IMR-90 (cell line): ENCODE measurements around the gene LY6G6F. TPM values are rescaled to one million over a fixed set of nuclear protein-coding genes. Genes with fewer than 3 reads are reported as not detected.

Experiments used
- ATAC-seq: fragments of 200-7000 bp; cut with Tn5 transposase; 2 replicates; pipeline ENCODE4 v1.9.1; 2020; ENCODE audit warnings: low read depth, mild to moderate bottlenecking, moderate library complexity
- Bru-seq: library from RNA; stranded (reverse); fragments of 400-500 nt; gene quantifications from one replicate; lab custom pipeline; 2021; lab: Mats Ljungman, UMichigan
- BruChase-seq, 2 experiments: library from RNA; stranded (reverse); fragments of 400-500 nt; gene quantifications; one replicate each; lab custom pipeline; 2021; lab: Mats Ljungman, UMichigan
- BruUV-seq: library from RNA; stranded (reverse); fragments of 400-500 nt; replicated peaks from 2 replicates; lab custom pipeline; 2021; lab: Mats Ljungman, UMichigan
- CTCF ChIA-PET: fragments of 300-600 bp; formaldehyde crosslinking; extraction: SDS; loops from one replicate; lab custom pipeline; 2021; ENCODE audit warnings: antibody characterized with exemption; lab: Yijun Ruan, JAX
- POLR2A ChIA-PET: fragments of 300-600 bp; sonication (Branson Sonifier 250); formaldehyde crosslinking; loops from one replicate; lab custom pipeline; 2022; ENCODE audit warnings: antibody characterized with exemption; ENCODE audit not compliant: unreplicated experiment; lab: Charles Lee
- DNase-seq: peaks from one replicate; pipeline ENCODE4 v3.0.0; 2013
- H2AFZ ChIP-seq: replicated peaks from 2 replicates; pipeline ENCODE3; 2013; ENCODE audit warnings: low read length, mild to moderate bottlenecking; ENCODE audit not compliant: poor library complexity
- H2AK5ac ChIP-seq: 2 replicates; pipeline ENCODE4 v1.6.1; 2013; ENCODE audit warnings: low read depth, low read length, inconsistent platforms
- H2AK9ac ChIP-seq: replicated peaks from 2 replicates; pipeline ENCODE3; 2013; ENCODE audit warnings: mild to moderate bottlenecking, low read depth, low read length, moderate library complexity; ENCODE audit not compliant: poor library complexity
- H2BK120ac ChIP-seq: 2 replicates; pipeline ENCODE4 v1.6.1; 2013; ENCODE audit warnings: low read depth, low read length, inconsistent platforms
- H2BK15ac ChIP-seq: 3 replicates; pipeline ENCODE4 v1.6.1; 2013; ENCODE audit warnings: low read depth, low read length, inconsistent platforms
- H2BK20ac ChIP-seq: 2 replicates; pipeline ENCODE4 v1.6.1; 2013; ENCODE audit warnings: low read depth, mild to moderate bottlenecking, inconsistent platforms, low read length, moderate library complexity
- H2BK5ac ChIP-seq: 2 replicates; pipeline ENCODE4 v1.6.1; 2013; ENCODE audit warnings: mild to moderate bottlenecking, low read depth, low read length, inconsistent platforms; ENCODE audit not compliant: poor library complexity, severe bottlenecking
- H3K14ac ChIP-seq: replicated peaks from 2 replicates; pipeline ENCODE4 v1.6.1; 2013; ENCODE audit warnings: low read depth, low read length, inconsistent platforms
- H3K18ac ChIP-seq: 2 replicates; pipeline ENCODE4 v1.6.1; 2013; ENCODE audit warnings: low read depth, low read length, control low read depth
- H3K23ac ChIP-seq: 2 replicates; pipeline ENCODE4 v1.6.1; 2013; ENCODE audit warnings: low read depth, low read length, inconsistent platforms
- H3K27ac ChIP-seq: 2 replicates; pipeline ENCODE4 v1.5.1; 2013; ENCODE audit warnings: mild to moderate bottlenecking, control low read depth, low read length; ENCODE audit not compliant: insufficient read depth
- H3K27me3 ChIP-seq: 2 replicates; pipeline ENCODE4 v1.6.1; 2013; ENCODE audit warnings: low read length; ENCODE audit not compliant: control insufficient read depth, insufficient read depth
- H3K36me3 ChIP-seq: 2 replicates; pipeline ENCODE4 v1.6.1; 2013; ENCODE audit warnings: low read length, mixed read lengths; ENCODE audit not compliant: control insufficient read depth, insufficient read depth
- H3K4ac ChIP-seq: 2 replicates; pipeline ENCODE4 v1.6.1; 2013; ENCODE audit warnings: low read depth, low read length, inconsistent platforms
- H3K4me1 ChIP-seq: 2 replicates; pipeline ENCODE4 v1.6.1; 2013; ENCODE audit warnings: low read length, mixed read lengths; ENCODE audit not compliant: control insufficient read depth, insufficient read depth
- H3K4me2 ChIP-seq: 2 replicates; pipeline ENCODE4 v1.6.1; 2013; ENCODE audit warnings: low read depth, mild to moderate bottlenecking, control low read depth, low read length, moderate library complexity
- H3K4me3 ChIP-seq: 2 replicates; pipeline ENCODE4 v1.5.1; 2013; ENCODE audit warnings: low read depth, mild to moderate bottlenecking, control low read depth, low read length, moderate library complexity; ENCODE audit not compliant: insufficient read depth
- H3K56ac ChIP-seq: 2 replicates; pipeline ENCODE4 v1.6.1; 2013; ENCODE audit warnings: low read length, inconsistent platforms; ENCODE audit not compliant: insufficient read depth; ENCODE audit errors: extremely low read depth
- H3K79me1 ChIP-seq, 2 experiments: 2 replicates each; pipeline ENCODE4 v1.6.1; 2013; ENCODE audit warnings: low read length in 2 of 2, inconsistent platforms in 1 of 2, low read depth in 1 of 2
- H3K9ac ChIP-seq: 2 replicates; pipeline ENCODE4 v1.6.1; 2013; ENCODE audit warnings: low read depth, low read length, control low read depth
- H3K9me1 ChIP-seq: 2 replicates; pipeline ENCODE4 v1.6.1; 2013; ENCODE audit warnings: low read length, inconsistent platforms; ENCODE audit not compliant: insufficient read depth
- H3K9me3 ChIP-seq: 2 replicates; pipeline ENCODE4 v1.6.1; 2013; ENCODE audit warnings: low read length; ENCODE audit not compliant: control insufficient read depth, insufficient read depth
- H4K20me1 ChIP-seq: 2 replicates; pipeline ENCODE4 v1.6.1; 2013; ENCODE audit warnings: low read length, inconsistent platforms; ENCODE audit not compliant: insufficient read depth
- H4K5ac ChIP-seq: 2 replicates; pipeline ENCODE4 v1.6.1; 2013; ENCODE audit warnings: mild to moderate bottlenecking, low read depth, low read length, control low read depth
- H4K8ac ChIP-seq, 2 experiments: 2 replicates each; pipeline ENCODE4 v1.6.1; 2013; ENCODE audit warnings: low read depth in 2 of 2, low read length in 2 of 2, control low read depth in 1 of 2, inconsistent platforms in 1 of 2
- H4K91ac ChIP-seq: 2 replicates; pipeline ENCODE4 v1.6.1; 2013; ENCODE audit warnings: low read depth, low read length, inconsistent platforms; ENCODE audit not compliant: insufficient read depth
- BHLHE40 ChIP-seq: fragments of 150-350 bp; IDR thresholded peaks from 2 replicates; pipeline ENCODE4 v1.6.1; 2016; ENCODE audit warnings: mild to moderate bottlenecking, low read depth, low read length
- CHD1 ChIP-seq: IDR thresholded peaks from 2 replicates; pipeline ENCODE4 v1.6.1; 2012; ENCODE audit warnings: low read depth, low read length, improper control_type of control experiment
- FOS ChIP-seq: fragments of 150-350 bp; IDR thresholded peaks from 2 replicates; pipeline ENCODE4 v1.6.1; 2016; ENCODE audit warnings: low read depth, low read length
- MAFK ChIP-seq: IDR thresholded peaks from 2 replicates; pipeline ENCODE4 v1.6.1; 2012; ENCODE audit warnings: low read depth, low read length, improper control_type of control experiment
- MAZ ChIP-seq: IDR thresholded peaks from 2 replicates; pipeline ENCODE4 v1.6.1; 2012; ENCODE audit warnings: low read depth, mild to moderate bottlenecking, low read length, improper control_type of control experiment, moderate library complexity, borderline replicate concordance
- MXI1 ChIP-seq: IDR thresholded peaks from 2 replicates; pipeline ENCODE4 v1.6.1; 2012; ENCODE audit warnings: low read depth, mild to moderate bottlenecking, low read length, moderate library complexity, borderline replicate concordance
- NFE2L2 ChIP-seq: fragments of 150-350 bp; IDR thresholded peaks from 2 replicates; pipeline ENCODE4 v1.6.1; 2016; ENCODE audit warnings: low read depth, mild to moderate bottlenecking, low read length
- POLR2A ChIP-seq: IDR thresholded peaks from 2 replicates; pipeline ENCODE4 v1.6.1; 2012; ENCODE audit warnings: mild to moderate bottlenecking, low read depth, low read length
- RAD21 ChIP-seq: IDR thresholded peaks from 2 replicates; pipeline ENCODE4 v1.6.1; 2012; ENCODE audit warnings: low read length, improper control_type of control experiment
- RFX5 ChIP-seq: IDR thresholded peaks from 2 replicates; pipeline ENCODE4 v1.8.0; 2012; ENCODE audit warnings: low read depth, mild to moderate bottlenecking, low read length, moderate library complexity
- SMC3 ChIP-seq: fragments of 150-350 bp; IDR thresholded peaks from 2 replicates; pipeline ENCODE4 v1.6.1; 2016; ENCODE audit warnings: low read depth, mild to moderate bottlenecking, antibody characterized with exemption, low read length, moderate library complexity
- WGBS, 2 experiments: methylation state at CpG; one replicate each; pipeline versions ENCODE4 v1.1.5 to v1.1.7; 2013; ENCODE audit warnings: missing lambda C conversion rate in 2 of 2; ENCODE audit not compliant: insufficient read length in 1 of 2; ENCODE audit errors: extremely low coverage in 2 of 2; 5-methylcytosine and 5-hydroxymethylcytosine counted together
- dilution Hi-C: fragments of 300-500 bp; cut with HindIII; formaldehyde crosslinking; loops from one replicate; pipeline ENCODE4 v1.14.3; 2018; ENCODE audit warnings: low sequenced_read_pairs; ENCODE audit not compliant: unreplicated experiment
- in situ Hi-C: fragments of 300-500 bp; cut with MboI; formaldehyde crosslinking; loops from 3 replicates; pipeline ENCODE4 v1.14.3; 2019; ENCODE audit warnings: low sequenced_read_pairs, inconsistent platforms, mixed read lengths
- intact Hi-C: fragments of 100-400 bp; cut with micrococcal nuclease; formaldehyde crosslinking; loops from 2 replicates; pipeline ENCODE4 v1.10.0; 2022
- long read RNA-seq: library from polyadenylated mRNA; unstranded; transcript quantifications from one replicate; pipeline ENCODE4 v2.0.0, GENCODE V29; 2021; ENCODE audit not compliant: unreplicated experiment
- polyA plus RNA-seq, 3 experiments: library from polyadenylated mRNA; depleted of rRNA; stranded (reverse); fragments of >200 nt; gene quantifications; 2 replicates each; pipeline ENCODE4 v1.2.3, GENCODE V29; 2012; ENCODE audit warnings: low replicate concordance in 1 of 3
- total RNA-seq: library from RNA; depleted of rRNA; stranded (reverse); fragments of >200 nt; gene quantifications from 2 replicates; pipeline ENCODE4 v1.2.3, GENCODE V29; 2012; rRNA removed
- TF ChIP-seq, protein P1 (sequence below): conservative IDR thresholded peaks from 2 replicates; pipeline ENCODE4 v1.5.1; 2012; ENCODE audit warnings: mild to moderate bottlenecking, low read depth, low read length, improper control_type of control experiment
- TF ChIP-seq, protein P2 (sequence below): fragments of 150-350 bp; IDR thresholded peaks from 2 replicates; pipeline ENCODE4 v1.6.1; 2017; ENCODE audit warnings: mild to moderate bottlenecking, antibody characterized with exemption, low read length, low read depth
- TF ChIP-seq, protein P3 (sequence below): fragments of 150-350 bp; IDR thresholded peaks from 2 replicates; pipeline ENCODE4 v1.6.1; 2016; ENCODE audit warnings: low read depth, mild to moderate bottlenecking, low read length, moderate library complexity, borderline replicate concordance

The LY6G6F gene, protein sequence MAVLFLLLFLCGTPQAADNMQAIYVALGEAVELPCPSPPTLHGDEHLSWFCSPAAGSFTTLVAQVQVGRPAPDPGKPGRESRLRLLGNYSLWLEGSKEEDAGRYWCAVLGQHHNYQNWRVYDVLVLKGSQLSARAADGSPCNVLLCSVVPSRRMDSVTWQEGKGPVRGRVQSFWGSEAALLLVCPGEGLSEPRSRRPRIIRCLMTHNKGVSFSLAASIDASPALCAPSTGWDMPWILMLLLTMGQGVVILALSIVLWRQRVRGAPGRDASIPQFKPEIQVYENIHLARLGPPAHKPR
- total RNA-seq = not detected in 2 replicates
- not detected in 2 replicates for polyA plus RNA-seq (2012; rRNA removed)
- polyA plus RNA-seq (2012; cell fraction: cytosol; rRNA removed) = not detected in 2 replicates
- not detected in 2 replicates for polyA plus RNA-seq (2012; cell fraction: nucleus; rRNA removed; ENCODE audit: low replicate concordance)
- not detected for Bru-seq, nascent RNA
- percentile 22 among the genes with signal in this experiment for BruChase-seq, experiment 1, labeled RNA remaining after a 6-hour chase
- not detected for BruChase-seq, experiment 2, labeled RNA remaining after a 2-hour chase
- long read RNA-seq = 0 reads

DNA sequence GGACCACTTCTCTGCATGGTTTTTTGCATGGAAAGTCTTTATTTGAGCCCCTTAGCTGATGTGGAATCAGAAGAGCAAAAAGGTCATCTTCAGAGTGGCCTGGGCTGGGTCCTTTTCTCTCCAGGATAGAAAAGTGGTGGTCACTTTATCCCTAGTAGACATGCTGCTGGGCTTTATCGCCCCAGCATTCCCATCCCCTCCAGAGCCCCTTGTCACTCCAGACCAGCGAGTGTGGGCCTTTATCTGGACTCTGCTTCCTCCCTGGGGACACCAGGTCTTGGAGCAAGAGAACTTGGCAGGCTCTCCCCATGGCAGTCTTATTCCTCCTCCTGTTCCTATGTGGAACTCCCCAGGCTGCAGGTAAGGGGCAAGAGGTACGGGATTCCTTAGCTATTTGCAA is at the start of gene LY6G6F:
TSS of gene LY6G6F (plus strand) at position 268 of the 400 bp plus-strand sequence. CDS start at position 309, 41 bp downstream.
- Histone ChIP-seq H3K23ac (no peak within 1 kb of the TSS), H3K56ac (no peak within 1 kb of the TSS), H4K20me1 (0 out of 2 replicates have a peak, but pooled peaks cover 6% of the 10 kb centered on the region), H3K4me2 (no peak within 1 kb of the TSS), H3K27me3 (peaks cover 12% of the 10 kb centered on the region; the same call in 1 of the 2 replicates), H3K79me1 (peaks cover 7 to 13% of the 10 kb centered on the region in 2 experiments), H3K4me3 (no peak within 1 kb of the TSS), H4K91ac (no peak within 1 kb of the TSS), H3K9me1 (peaks cover 3% of the 10 kb centered on the region; the same call in 1 of the 2 replicates), H3K14ac (no peak within 1 kb of the TSS), H3K36me3 (no peaks in the 10 kb centered on the region), H2BK5ac (no peak within 1 kb of the TSS), H3K18ac (no peak within 1 kb of the TSS), H2BK15ac (no peak within 1 kb of the TSS), H3K4ac (no peak within 1 kb of the TSS), H3K9ac (no peak within 1 kb of the TSS), H2AK5ac (no peak within 1 kb of the TSS), H3K9me3 (no peaks in the 10 kb centered on the region), H3K27ac (no peak within 1 kb of the TSS), H3K4me1 (peaks cover 5% of the 10 kb centered on the region), H2AK9ac (no peak within 1 kb of the TSS), H4K8ac (no peak within 1 kb of the TSS), H2BK120ac (no peak within 1 kb of the TSS), H4K5ac (no peak within 1 kb of the TSS), H2AFZ (peak within 1 kb of the TSS; percentile 61), H2BK20ac (no peak within 1 kb of the TSS)
- dilution Hi-C loops = no loop called here
- ChIA-PET POLR2A (interaction anchor here (0.6 kb wide), 1 partner anchor 121 kb away, joined by 3 read pairs; the partner anchor contains the start of gene HSPA1B), CTCF (no interaction called here)
- in situ Hi-C loops = no loop called here
- ATAC-seq (no peak), DNase-seq (no peak)
- 100% methylated on average over 1 of the region's 3 CpGs; no CpG with 5 or more reads in 1 of the 2 experiments for WGBS, 2 experiments
- intact Hi-C loops = no loop called here
- BruUV-seq = no TSS peak
- TF ChIP-seq, protein P1, sequence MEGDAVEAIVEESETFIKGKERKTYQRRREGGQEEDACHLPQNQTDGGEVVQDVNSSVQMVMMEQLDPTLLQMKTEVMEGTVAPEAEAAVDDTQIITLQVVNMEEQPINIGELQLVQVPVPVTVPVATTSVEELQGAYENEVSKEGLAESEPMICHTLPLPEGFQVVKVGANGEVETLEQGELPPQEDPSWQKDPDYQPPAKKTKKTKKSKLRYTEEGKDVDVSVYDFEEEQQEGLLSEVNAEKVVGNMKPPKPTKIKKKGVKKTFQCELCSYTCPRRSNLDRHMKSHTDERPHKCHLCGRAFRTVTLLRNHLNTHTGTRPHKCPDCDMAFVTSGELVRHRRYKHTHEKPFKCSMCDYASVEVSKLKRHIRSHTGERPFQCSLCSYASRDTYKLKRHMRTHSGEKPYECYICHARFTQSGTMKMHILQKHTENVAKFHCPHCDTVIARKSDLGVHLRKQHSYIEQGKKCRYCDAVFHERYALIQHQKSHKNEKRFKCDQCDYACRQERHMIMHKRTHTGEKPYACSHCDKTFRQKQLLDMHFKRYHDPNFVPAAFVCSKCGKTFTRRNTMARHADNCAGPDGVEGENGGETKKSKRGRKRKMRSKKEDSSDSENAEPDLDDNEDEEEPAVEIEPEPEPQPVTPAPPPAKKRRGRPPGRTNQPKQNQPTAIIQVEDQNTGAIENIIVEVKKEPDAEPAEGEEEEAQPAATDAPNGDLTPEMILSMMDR = no peak
- TF ChIP-seq RFX5 (no peak), MXI1 (no peak), NFE2L2 (no peak), RAD21 (no peak), FOS (no peak), BHLHE40 (no peak), SMC3 (no peak), MAZ (no peak), POLR2A (no peak), MAFK (no peak), CHD1 (no peak)
- TF ChIP-seq, protein P2, sequence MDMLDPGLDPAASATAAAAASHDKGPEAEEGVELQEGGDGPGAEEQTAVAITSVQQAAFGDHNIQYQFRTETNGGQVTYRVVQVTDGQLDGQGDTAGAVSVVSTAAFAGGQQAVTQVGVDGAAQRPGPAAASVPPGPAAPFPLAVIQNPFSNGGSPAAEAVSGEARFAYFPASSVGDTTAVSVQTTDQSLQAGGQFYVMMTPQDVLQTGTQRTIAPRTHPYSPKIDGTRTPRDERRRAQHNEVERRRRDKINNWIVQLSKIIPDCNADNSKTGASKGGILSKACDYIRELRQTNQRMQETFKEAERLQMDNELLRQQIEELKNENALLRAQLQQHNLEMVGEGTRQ = no peak
- TF ChIP-seq, protein P3, sequence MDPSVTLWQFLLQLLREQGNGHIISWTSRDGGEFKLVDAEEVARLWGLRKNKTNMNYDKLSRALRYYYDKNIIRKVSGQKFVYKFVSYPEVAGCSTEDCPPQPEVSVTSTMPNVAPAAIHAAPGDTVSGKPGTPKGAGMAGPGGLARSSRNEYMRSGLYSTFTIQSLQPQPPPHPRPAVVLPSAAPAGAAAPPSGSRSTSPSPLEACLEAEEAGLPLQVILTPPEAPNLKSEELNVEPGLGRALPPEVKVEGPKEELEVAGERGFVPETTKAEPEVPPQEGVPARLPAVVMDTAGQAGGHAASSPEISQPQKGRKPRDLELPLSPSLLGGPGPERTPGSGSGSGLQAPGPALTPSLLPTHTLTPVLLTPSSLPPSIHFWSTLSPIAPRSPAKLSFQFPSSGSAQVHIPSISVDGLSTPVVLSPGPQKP = no peak
